ENCODE measurements around the gene USP31.
A peak's percentile ranks its signal among the peaks of the same experiment; 100 is the strongest.
"Not testable (repeated sequence)": the region's sequence is repeated elsewhere in the genome, so short reads cannot be mapped to it uniquely, and the experiment has no call there.

Gene USP31

GRCh38 chr16:23148513-23149266 lies 562 bp downstream of the USP31 start:
- ChIA-PET CTCF (interaction anchor here (1.9 kb wide), 1 partner anchor 34 kb away, joined by 6 read pairs; the partner anchor contains the start of gene SCNN1G), POLR2A (no interaction called here)
- Histone ChIP-seq H3K36me3 (ENCODE audit: control insufficient read depth in 4 of 4, insufficient read depth in 4 of 4, low read length in 3 of 4) (no peaks in the 10 kb centered on the region), H3K4me1 (ENCODE audit: control extremely low read depth in 1 of 4, control insufficient read depth in 4 of 4, insufficient read depth in 4 of 4, low read length in 3 of 4) (peaks cover 3 to 16% (median 12%) of the 10 kb centered on the region in 4 experiments), H3K9me3 (ENCODE audit: control extremely low read depth in 1 of 5, control insufficient read depth in 4 of 5, insufficient read depth in 2 of 5, low read depth in 1 of 5, low read length in 4 of 5) (no peaks in the 10 kb centered on the region), H3K27ac (ENCODE audit: insufficient read depth in 1 of 2, low read depth in 1 of 2, low read length in 2 of 2, poor library complexity in 1 of 2, severe bottlenecking in 2 of 2) (no peak overlapping the region), H3K27me3 (replicated peaks in 2 of 5; ENCODE audit: control insufficient read depth in 4 of 5, insufficient read depth in 5 of 5, low read length in 4 of 5) (peaks cover 0 to 4% (median 0%) of the 10 kb centered on the region in 5 experiments), H3K4me3 (ENCODE audit: control insufficient read depth in 1 of 7, extremely low read depth in 1 of 7, insufficient read depth in 4 of 7, low read depth in 2 of 7, low read length in 6 of 7) (peak overlapping the region; percentile 46 to 97 (median 76))
- WGBS (ENCODE audit: insufficient coverage): 1% methylated on average over 77 of the region's 103 CpGs
- DNase-seq: peak; percentile 34 to 78 (median 70)

GRCh38 chr16:23148166-23148512 lies 1.1 kb downstream of the USP31 start:
- ChIA-PET POLR2A (no interaction called here), CTCF (interaction anchor here (1.9 kb wide), 1 partner anchor 34 kb away, joined by 6 read pairs; the partner anchor contains the start of gene SCNN1G)
- H3K27me3 ChIP-seq (replicated peaks in 2 of 5; ENCODE audit: control insufficient read depth in 4 of 5, insufficient read depth in 5 of 5, low read length in 4 of 5): peaks cover 0 to 4% (median 0%) of the 10 kb centered on the region in 5 experiments
- DNase-seq: no peak
- peaks cover 3 to 16% (median 12%) of the 10 kb centered on the region in 4 experiments for H3K4me1 ChIP-seq (ENCODE audit: control extremely low read depth in 1 of 4, control insufficient read depth in 4 of 4, insufficient read depth in 4 of 4, low read length in 3 of 4)
- peak overlapping the region in 6 of 7 experiments; percentile 46 to 97 (median 77) for H3K4me3 ChIP-seq (ENCODE audit: control insufficient read depth in 1 of 7, extremely low read depth in 1 of 7, insufficient read depth in 4 of 7, low read depth in 2 of 7, low read length in 6 of 7)
- no peaks in the 10 kb centered on the region for H3K36me3 ChIP-seq (ENCODE audit: control insufficient read depth in 4 of 4, insufficient read depth in 4 of 4, low read length in 3 of 4)
- WGBS (ENCODE audit: insufficient coverage): 0% methylated on average over 1 of the region's 7 CpGs
- no peak overlapping the region for H3K27ac ChIP-seq (ENCODE audit: insufficient read depth in 1 of 2, low read depth in 1 of 2, low read length in 2 of 2, poor library complexity in 1 of 2, severe bottlenecking in 2 of 2)
- H3K9me3 ChIP-seq (ENCODE audit: control extremely low read depth in 1 of 5, control insufficient read depth in 4 of 5, insufficient read depth in 2 of 5, low read depth in 1 of 5, low read length in 4 of 5): no peaks in the 10 kb centered on the region

- 85% methylated on average over 3 of the region's 4 CpGs for WGBS (ENCODE audit: insufficient coverage)
- Histone ChIP-seq H3K36me3 (ENCODE audit: control insufficient read depth in 4 of 4, insufficient read depth in 4 of 4, low read length in 3 of 4) (no peaks in the 10 kb centered on the region), H3K4me3 (ENCODE audit: control insufficient read depth in 1 of 7, extremely low read depth in 1 of 7, insufficient read depth in 4 of 7, low read depth in 2 of 7, low read length in 6 of 7) (no peak overlapping the region), H3K9me3 (ENCODE audit: control extremely low read depth in 1 of 5, control insufficient read depth in 4 of 5, insufficient read depth in 2 of 5, low read depth in 1 of 5, low read length in 4 of 5) (no peaks in the 10 kb centered on the region), H3K4me1 (ENCODE audit: control extremely low read depth in 1 of 4, control insufficient read depth in 4 of 4, insufficient read depth in 4 of 4, low read length in 3 of 4) (peaks cover 3 to 16% (median 12%) of the 10 kb centered on the region in 4 experiments), H3K27me3 (replicated peaks in 2 of 5; ENCODE audit: control insufficient read depth in 4 of 5, insufficient read depth in 5 of 5, low read length in 4 of 5) (peaks cover 0 to 4% (median 0%) of the 10 kb centered on the region in 5 experiments), H3K27ac (ENCODE audit: insufficient read depth in 1 of 2, low read depth in 1 of 2, low read length in 2 of 2, poor library complexity in 1 of 2, severe bottlenecking in 2 of 2) (no peak overlapping the region)
- DNase-seq: no peak
- CTCF ChIA-PET: interaction anchor here (1.9 kb wide), 1 partner anchor 35 kb away, joined by 6 read pairs; the partner anchor contains the start of gene SCNN1G
- POLR2A ChIA-PET: no interaction called here
Measured at GRCh38 chr16:23147666-23148065, 1.6 kb downstream of the USP31 start.

- ChIA-PET CTCF (no interaction called here), POLR2A (no interaction called here)
- H3K4me1 ChIP-seq (ENCODE audit: control extremely low read depth in 1 of 4, control insufficient read depth in 4 of 4, insufficient read depth in 4 of 4, low read length in 3 of 4): peaks cover 3 to 16% (median 12%) of the 10 kb centered on the region in 4 experiments
- peaks cover 0 to 3% (median 0%) of the 10 kb centered on the region in 5 experiments for H3K27me3 ChIP-seq (replicated peaks in 2 of 5; ENCODE audit: control insufficient read depth in 4 of 5, insufficient read depth in 5 of 5, low read length in 4 of 5)
- no peak overlapping the region for H3K4me3 ChIP-seq (ENCODE audit: control insufficient read depth in 1 of 7, extremely low read depth in 1 of 7, insufficient read depth in 4 of 7, low read depth in 2 of 7, low read length in 6 of 7)
- DNase-seq: no peak
- H3K9me3 ChIP-seq (ENCODE audit: control extremely low read depth in 1 of 5, control insufficient read depth in 4 of 5, insufficient read depth in 2 of 5, low read depth in 1 of 5, low read length in 4 of 5): no peaks in the 10 kb centered on the region
- H3K36me3 ChIP-seq (ENCODE audit: control insufficient read depth in 4 of 4, insufficient read depth in 4 of 4, low read length in 3 of 4): no peaks in the 10 kb centered on the region
- 98% methylated on average over 14 of the region's 17 CpGs for WGBS (ENCODE audit: insufficient coverage)
- no peak overlapping the region for H3K27ac ChIP-seq (ENCODE audit: insufficient read depth in 1 of 2, low read depth in 1 of 2, low read length in 2 of 2, poor library complexity in 1 of 2, severe bottlenecking in 2 of 2)
Measured at GRCh38 chr16:23146877-23147601, 2.2 kb downstream of the USP31 start.

- H3K4me1 ChIP-seq (ENCODE audit: control extremely low read depth in 1 of 4, control insufficient read depth in 4 of 4, insufficient read depth in 4 of 4, low read length in 3 of 4): peaks cover 3 to 16% (median 12%) of the 10 kb centered on the region in 4 experiments
- CTCF ChIA-PET: no interaction called here
- H3K36me3 ChIP-seq (ENCODE audit: control insufficient read depth in 4 of 4, insufficient read depth in 4 of 4, low read length in 3 of 4): no peaks in the 10 kb centered on the region
- H3K27ac ChIP-seq (ENCODE audit: insufficient read depth in 1 of 2, low read depth in 1 of 2, low read length in 2 of 2, poor library complexity in 1 of 2, severe bottlenecking in 2 of 2): no peak overlapping the region
- WGBS (ENCODE audit: insufficient coverage): 89% methylated on average over 3 of the region's 3 CpGs
- DNase-seq: no peak
- H3K27me3 ChIP-seq (replicated peaks in 2 of 5; ENCODE audit: control insufficient read depth in 4 of 5, insufficient read depth in 5 of 5, low read length in 4 of 5): peaks cover 0 to 2% (median 0%) of the 10 kb centered on the region in 5 experiments
- H3K9me3 ChIP-seq (ENCODE audit: control extremely low read depth in 1 of 5, control insufficient read depth in 4 of 5, insufficient read depth in 2 of 5, low read depth in 1 of 5, low read length in 4 of 5): no peaks in the 10 kb centered on the region
- H3K4me3 ChIP-seq (ENCODE audit: control insufficient read depth in 1 of 7, extremely low read depth in 1 of 7, insufficient read depth in 4 of 7, low read depth in 2 of 7, low read length in 6 of 7): no peak overlapping the region
- POLR2A ChIA-PET: no interaction called here
Measured at GRCh38 chr16:23145608-23146007, 3.6 kb downstream of the USP31 start.

GRCh38 chr16:23145186-23145585 lies 4.1 kb downstream of the USP31 start:
- 63% methylated on average over 6 of the region's 6 CpGs for WGBS (ENCODE audit: insufficient coverage)
- Histone ChIP-seq H3K36me3 (ENCODE audit: control insufficient read depth in 4 of 4, insufficient read depth in 4 of 4, low read length in 3 of 4) (no peaks in the 10 kb centered on the region), H3K9me3 (ENCODE audit: control extremely low read depth in 1 of 5, control insufficient read depth in 4 of 5, insufficient read depth in 2 of 5, low read depth in 1 of 5, low read length in 4 of 5) (no peaks in the 10 kb centered on the region), H3K27me3 (replicated peaks in 2 of 5; ENCODE audit: control insufficient read depth in 4 of 5, insufficient read depth in 5 of 5, low read length in 4 of 5) (peaks cover 0 to 1% (median 0%) of the 10 kb centered on the region in 5 experiments), H3K4me1 (ENCODE audit: control extremely low read depth in 1 of 4, control insufficient read depth in 4 of 4, insufficient read depth in 4 of 4, low read length in 3 of 4) (peaks cover 3 to 16% (median 12%) of the 10 kb centered on the region in 4 experiments), H3K4me3 (ENCODE audit: control insufficient read depth in 1 of 7, extremely low read depth in 1 of 7, insufficient read depth in 4 of 7, low read depth in 2 of 7, low read length in 6 of 7) (no peak overlapping the region), H3K27ac (ENCODE audit: insufficient read depth in 1 of 2, low read depth in 1 of 2, low read length in 2 of 2, poor library complexity in 1 of 2, severe bottlenecking in 2 of 2) (no peak overlapping the region)
- ChIA-PET POLR2A (no interaction called here), CTCF (no interaction called here)
- DNase-seq: no peak

GRCh38 chr16:23144393-23144792 lies 4.9 kb downstream of the USP31 start:
- POLR2A ChIA-PET; H3K27ac ChIP-seq (ENCODE audit: insufficient read depth in 1 of 2, low read depth in 1 of 2, low read length in 2 of 2, poor library complexity in 1 of 2, severe bottlenecking in 2 of 2); H3K9me3 ChIP-seq (ENCODE audit: control extremely low read depth in 1 of 5, control insufficient read depth in 4 of 5, insufficient read depth in 2 of 5, low read depth in 1 of 5, low read length in 4 of 5); H3K27me3 ChIP-seq (replicated peaks in 2 of 5; ENCODE audit: control insufficient read depth in 4 of 5, insufficient read depth in 5 of 5, low read length in 4 of 5); H3K36me3 ChIP-seq (ENCODE audit: control insufficient read depth in 4 of 4, insufficient read depth in 4 of 4, low read length in 3 of 4); H3K4me3 ChIP-seq (ENCODE audit: control insufficient read depth in 1 of 7, extremely low read depth in 1 of 7, insufficient read depth in 4 of 7, low read depth in 2 of 7, low read length in 6 of 7); DNase-seq: not testable (repeated sequence)
- CTCF ChIA-PET: interaction anchor here (1.7 kb wide), 1 partner anchor 12 kb away, joined by 5 read pairs; no protein-coding TSS in a partner anchor
- WGBS (ENCODE audit: insufficient coverage): 97% methylated on average over 6 of the region's 9 CpGs
- H3K4me1 ChIP-seq (ENCODE audit: control extremely low read depth in 1 of 4, control insufficient read depth in 4 of 4, insufficient read depth in 4 of 4, low read length in 3 of 4): peaks cover 3 to 10% (median 7%) of the 10 kb centered on the region in 4 experiments

Data from common myeloid progenitor, CD34-positive (primary cell).